ENCODE measurements around the gene ZFAND5. TPM values are rescaled to one million over a fixed set of nuclear protein-coding genes. Genes with fewer than 3 reads are reported as not detected.

The ZFAND5 gene
- polyA plus RNA-seq, 3 donors = 199 to 702 (median 237) TPM

GRCh38 chr9:72394066-72394465, 29.1 kb upstream of the ZFAND5 start:
- no peaks in the 10 kb centered on the region for H3K79me2 ChIP-seq (ENCODE audit: insufficient read depth, low read length)
- H4K20me1 ChIP-seq (ENCODE audit: insufficient read depth, low read length) = no peaks in the 10 kb centered on the region
- H3K9me3 ChIP-seq (replicated peaks in 1 of 2; ENCODE audit: control insufficient read depth in 1 of 2, insufficient read depth in 1 of 2, low read length in 2 of 2) = no peaks in the 10 kb centered on the region
- peaks cover 0 to 3% (median 0%) of the 10 kb centered on the region in 3 donors for H3K27me3 Mint-ChIP-seq (ENCODE audit: low read depth in 3 of 3)
- intact Hi-C loops (cut with micrococcal nuclease) = loop anchor here in 1 of 2 donors (2.0 kb wide), 1 partner anchor 27 kb away; no protein-coding TSS in a partner anchor
- no peaks in the 10 kb centered on the region for H3K36me3 Mint-ChIP-seq
- no peaks in the 10 kb centered on the region for H3K36me3 ChIP-seq (replicated peaks in 1 of 2; ENCODE audit: control insufficient read depth in 1 of 2, insufficient read depth in 2 of 2, low read length in 2 of 2)
- peak overlapping the region; percentile 20 for H3K9ac ChIP-seq (ENCODE audit: insufficient read depth, low read length, poor library complexity, severe bottlenecking)
- no peaks in the 10 kb centered on the region for H3K27me3 ChIP-seq (ENCODE audit: control insufficient read depth in 2 of 2, insufficient read depth in 2 of 2, low read length in 2 of 2)
- peaks cover 0 to 7% (median 0%) of the 10 kb centered on the region in 7 donors for H3K9me3 Mint-ChIP-seq
- peak; percentile 55 to 79 (median 55) for DNase-seq
- peak overlapping the region; percentile 79 to 94 (median 88) for H3K27ac Mint-ChIP-seq
- H3K27ac ChIP-seq (ENCODE audit: low read depth in 1 of 2, low read length in 2 of 2) = peak overlapping the region in 1 of 2 donors; percentile 82
- no peak overlapping the region for H3K4me3 Mint-ChIP-seq
- peak overlapping the region in 1 of 3 experiments; percentile 31 for H3K4me3 ChIP-seq (replicated peaks in 1 of 3; ENCODE audit: low read depth in 2 of 3, low read length in 3 of 3)
- no peak for TF ChIP-seq CTCF (IDR thresholded peaks at IDR 0.05)
- 0% methylated on average over 1 of the region's 2 CpGs for WGBS (ENCODE audit: insufficient coverage)
- peaks cover 40% of the 10 kb centered on the region for H3K4me1 Mint-ChIP-seq
- no peak overlapping the region for H2AFZ ChIP-seq (ENCODE audit: insufficient read depth, low read depth, low read length, poor library complexity, severe bottlenecking)
- peak overlapping the region; percentile 56 for H3K4me2 ChIP-seq (replicated peaks; ENCODE audit: extremely low read depth, low read length, poor library complexity, severe bottlenecking)
- H3K4me1 ChIP-seq (ENCODE audit: control insufficient read depth in 1 of 2, insufficient read depth in 2 of 2, low read length in 2 of 2) = peaks cover 46 to 48% of the 10 kb centered on the region in 2 donors

GRCh38 chr9:72390907-72391306, 25.9 kb upstream of the ZFAND5 start:
- H2AFZ ChIP-seq (ENCODE audit: insufficient read depth, low read depth, low read length, poor library complexity, severe bottlenecking) = no peak overlapping the region
- no peaks in the 10 kb centered on the region for H4K20me1 ChIP-seq (ENCODE audit: insufficient read depth, low read length)
- no peaks in the 10 kb centered on the region for H3K36me3 Mint-ChIP-seq
- peaks cover 28 to 31% of the 10 kb centered on the region in 2 donors for H3K4me1 ChIP-seq (ENCODE audit: control insufficient read depth in 1 of 2, insufficient read depth in 2 of 2, low read length in 2 of 2)
- peaks cover 0 to 3% (median 2%) of the 10 kb centered on the region in 3 donors for H3K27me3 Mint-ChIP-seq (ENCODE audit: low read depth in 3 of 3)
- H3K9me3 Mint-ChIP-seq = peaks cover 0 to 7% (median 0%) of the 10 kb centered on the region in 7 donors
- no peaks in the 10 kb centered on the region for H3K79me2 ChIP-seq (ENCODE audit: insufficient read depth, low read length)
- no peak overlapping the region for H3K27ac ChIP-seq (ENCODE audit: low read depth in 1 of 2, low read length in 2 of 2)
- peaks cover 28% of the 10 kb centered on the region for H3K4me1 Mint-ChIP-seq
- no peak for DNase-seq
- no peak overlapping the region for H3K27ac Mint-ChIP-seq
- H3K4me3 Mint-ChIP-seq = no peak overlapping the region
- no peak overlapping the region for H3K4me3 ChIP-seq (replicated peaks in 1 of 3; ENCODE audit: low read depth in 2 of 3, low read length in 3 of 3)
- H3K27me3 ChIP-seq (ENCODE audit: control insufficient read depth in 2 of 2, insufficient read depth in 2 of 2, low read length in 2 of 2) = no peaks in the 10 kb centered on the region
- H3K4me2 ChIP-seq (replicated peaks; ENCODE audit: extremely low read depth, low read length, poor library complexity, severe bottlenecking) = no peak overlapping the region
- H3K9ac ChIP-seq (ENCODE audit: insufficient read depth, low read length, poor library complexity, severe bottlenecking) = no peak overlapping the region
- intact Hi-C loops (cut with micrococcal nuclease) = no loop called here
- no peaks in the 10 kb centered on the region for H3K9me3 ChIP-seq (replicated peaks in 1 of 2; ENCODE audit: control insufficient read depth in 1 of 2, insufficient read depth in 1 of 2, low read length in 2 of 2)
- no peaks in the 10 kb centered on the region for H3K36me3 ChIP-seq (replicated peaks in 1 of 2; ENCODE audit: control insufficient read depth in 1 of 2, insufficient read depth in 2 of 2, low read length in 2 of 2)
- WGBS (ENCODE audit: insufficient coverage) = 94% methylated on average over 2 of the region's 2 CpGs
- no peak for TF ChIP-seq CTCF (IDR thresholded peaks at IDR 0.05)

All from CD14-positive monocyte (primary cell).